Pancreas (tissue), 10 donors: ENCODE results near the gene ACTR10. TPM values are rescaled to one million over a fixed set of nuclear protein-coding genes. Genes with fewer than 3 reads are reported as not detected.

Experiments
- ATAC-seq, 4 donors: fragments of 200-7000 bp; cut with Tn5 transposase; one replicate each; pipeline versions ENCODE4 v1.8.0 to v1.9.1; 2020; ENCODE audit warnings: mild to moderate bottlenecking in 4 of 4, moderate library complexity in 4 of 4
- DNase-seq, 6 donors: peaks; one replicate each; pipeline ENCODE4 v3.0.0-alpha.2; 2020
- FAIRE-seq: peaks from 2 replicates; lab custom pipeline; 2012; peaks lifted over from hg19 to GRCh38; lab: Jason Lieb, UNC
- H3K27ac ChIP-seq, 4 donors: fragments of 200-600 bp; sonication (generic); 1 replicate in 3 of 4; 2 replicates in 1 of 4; pipeline versions ENCODE4 v1.5.0 to v1.8.0; 2020
- H3K27me3 ChIP-seq, 4 donors: fragments of 200-600 bp; one replicate each; pipeline ENCODE4 v1.8.0; 2021
- H3K36me3 ChIP-seq, 3 donors: fragments of 200-600 bp; sonication (generic) in 1 of 3; one replicate each; pipeline versions ENCODE4 v1.5.0 to v1.8.0; 2020 to 2021
- H3K4me1 ChIP-seq, 3 donors: fragments of 200-600 bp; one replicate each; pipeline ENCODE4 v1.8.0; 2021
- H3K4me3 ChIP-seq, 4 donors: fragments of 200-600 bp; sonication (generic) in 2 of 4; one replicate each; pipeline versions ENCODE4 v1.5.0 to v1.8.0; 2020 to 2021
- H3K9me3 ChIP-seq, 4 donors: fragments of 200-600 bp; one replicate each; pipeline ENCODE4 v1.8.0; 2021
- WGBS, 2 donors: extraction: QIAGEN DNeasy Blood & Tissue Kit; methylation state at CpG; one replicate each; pipeline ENCODE4 v1.1.7; 2013; 5-methylcytosine and 5-hydroxymethylcytosine counted together
- intact Hi-C, 3 donors: fragments of 100-400 bp; cut with DNase I; formaldehyde crosslinking; loops; one replicate each; pipeline versions ENCODE4 v1.11.1 to v1.14.2; 2022
- polyA plus RNA-seq, 2 donors: library from polyadenylated mRNA; stranded (reverse); fragments of 200-250 nt; gene quantifications; one replicate each; pipeline ENCODE4 v1.2.3, GENCODE V29; 2013
- total RNA-seq, 6 donors: library from RNA; stranded (reverse); fragmentation: NEBNext Ultra II Directional in 4 of 6; extraction: Animal tissue kit (Norgen Biotek cat#: 25700) in 4 of 6; gene quantifications; one replicate each; pipeline versions ENCODE4 v1.2.1 to v1.2.4, GENCODE V29; 2021 to 2023
- TF ChIP-seq, protein P1 (sequence below), 4 donors: fragments of 200-600 bp; sonication (generic) in 3 of 4; IDR thresholded peaks; one replicate each; pipeline versions ENCODE4 v1.5.0 to v1.8.0; 2021; ENCODE audit warnings: antibody characterized with exemption in 4 of 4
- donor health status: healthy with polysubstance abuse.
- donor health status: DM: no; HTN: no; CAD: no; lungs with moderate emphysema.
- donor health status: DM: no; HTN: no; CAD: no.
- donor health status: control.
- donor health status: control.
- donor health status: Bipolar disorder and iron deficiency.
- donor health status: DM: yes; HTN: yes; CAD: no.
- donor health status: DM: no; HTN: no; CAD: no.
- donor health status: DM: no; HTN: no; CAD: no.
- donor health status: DM: yes; HTN: yes; CAD: no.

ACTR10 gene
- total and polyA plus RNA-seq, 8 donors = 19.7 to 58.9 (median 23.2) TPM

DNA sequence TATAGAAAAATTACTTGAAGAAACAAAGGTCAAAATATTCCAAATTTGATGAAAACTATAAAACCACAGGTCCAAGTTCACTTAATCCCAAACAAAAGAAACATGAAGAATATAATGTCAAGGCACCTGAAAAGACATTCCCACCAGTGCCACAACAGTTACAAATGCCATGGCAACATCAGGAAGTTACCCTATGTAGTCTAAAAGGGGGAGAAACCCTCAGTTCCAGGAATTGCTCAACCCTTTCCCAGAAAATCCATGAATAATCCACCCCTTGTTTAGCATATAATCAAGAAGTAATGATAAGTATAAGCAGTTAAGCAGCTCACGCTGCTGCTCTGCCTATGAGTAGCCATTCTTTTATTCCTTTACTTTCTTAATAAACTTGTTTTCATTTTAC is 3.8 kb upstream of the ACTR10 start:
- ATAC-seq (no peak), FAIRE-seq (no peak), DNase-seq (no peak)
- no peak overlapping the region for H3K27ac ChIP-seq
- H3K4me3 ChIP-seq = no peak overlapping the region
- TF ChIP-seq, protein P1, sequence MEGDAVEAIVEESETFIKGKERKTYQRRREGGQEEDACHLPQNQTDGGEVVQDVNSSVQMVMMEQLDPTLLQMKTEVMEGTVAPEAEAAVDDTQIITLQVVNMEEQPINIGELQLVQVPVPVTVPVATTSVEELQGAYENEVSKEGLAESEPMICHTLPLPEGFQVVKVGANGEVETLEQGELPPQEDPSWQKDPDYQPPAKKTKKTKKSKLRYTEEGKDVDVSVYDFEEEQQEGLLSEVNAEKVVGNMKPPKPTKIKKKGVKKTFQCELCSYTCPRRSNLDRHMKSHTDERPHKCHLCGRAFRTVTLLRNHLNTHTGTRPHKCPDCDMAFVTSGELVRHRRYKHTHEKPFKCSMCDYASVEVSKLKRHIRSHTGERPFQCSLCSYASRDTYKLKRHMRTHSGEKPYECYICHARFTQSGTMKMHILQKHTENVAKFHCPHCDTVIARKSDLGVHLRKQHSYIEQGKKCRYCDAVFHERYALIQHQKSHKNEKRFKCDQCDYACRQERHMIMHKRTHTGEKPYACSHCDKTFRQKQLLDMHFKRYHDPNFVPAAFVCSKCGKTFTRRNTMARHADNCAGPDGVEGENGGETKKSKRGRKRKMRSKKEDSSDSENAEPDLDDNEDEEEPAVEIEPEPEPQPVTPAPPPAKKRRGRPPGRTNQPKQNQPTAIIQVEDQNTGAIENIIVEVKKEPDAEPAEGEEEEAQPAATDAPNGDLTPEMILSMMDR (IDR thresholded peaks at IDR 0.05) = no peak
- intact Hi-C loops = no loop called here
- H3K9me3 ChIP-seq = no peaks in the 10 kb centered on the region
- no peaks in the 10 kb centered on the region for H3K36me3 ChIP-seq
- no peaks in the 10 kb centered on the region for H3K27me3 ChIP-seq
- peaks cover 2 to 7% (median 3%) of the 10 kb centered on the region in 3 donors for H3K4me1 ChIP-seq
- WGBS, 2 donors = 77 to 86% methylated on average over 1 of the region's 1 CpG

DNA sequence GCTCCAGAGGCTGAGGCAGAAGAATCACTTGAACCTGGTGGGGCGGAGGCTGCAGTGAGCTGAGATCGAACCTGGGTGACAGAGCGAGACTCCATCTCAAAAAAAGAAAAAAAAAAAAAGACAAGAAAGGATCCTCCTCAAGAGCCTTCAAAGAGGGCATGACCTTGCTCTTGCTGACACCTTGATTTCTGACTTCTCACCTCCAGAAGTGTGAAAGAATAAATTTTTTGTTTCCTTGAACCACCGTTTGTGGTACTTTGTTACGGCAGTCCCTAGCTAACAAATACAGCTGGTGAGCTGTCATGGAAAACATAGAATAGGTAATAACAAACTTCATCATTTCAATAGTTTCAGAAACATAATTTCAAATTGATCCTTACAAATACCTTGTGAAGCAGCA is 1.9 kb upstream of the ACTR10 start:
- Histone ChIP-seq H3K27ac (no peak overlapping the region), H3K4me1 (peaks cover 6 to 10% (median 8%) of the 10 kb centered on the region in 3 donors), H3K9me3 (no peaks in the 10 kb centered on the region), H3K27me3 (no peaks in the 10 kb centered on the region), H3K4me3 (no peak overlapping the region), H3K36me3 (no peaks in the 10 kb centered on the region)
- TF ChIP-seq, protein P1 (IDR thresholded peaks at IDR 0.05) = no peak
- no peak for FAIRE-seq
- DNase-seq = no peak
- no peak for ATAC-seq
- intact Hi-C loops = no loop called here
- 89 to 92% methylated on average over 5 of the region's 5 CpGs for WGBS, 2 donors

DNA sequence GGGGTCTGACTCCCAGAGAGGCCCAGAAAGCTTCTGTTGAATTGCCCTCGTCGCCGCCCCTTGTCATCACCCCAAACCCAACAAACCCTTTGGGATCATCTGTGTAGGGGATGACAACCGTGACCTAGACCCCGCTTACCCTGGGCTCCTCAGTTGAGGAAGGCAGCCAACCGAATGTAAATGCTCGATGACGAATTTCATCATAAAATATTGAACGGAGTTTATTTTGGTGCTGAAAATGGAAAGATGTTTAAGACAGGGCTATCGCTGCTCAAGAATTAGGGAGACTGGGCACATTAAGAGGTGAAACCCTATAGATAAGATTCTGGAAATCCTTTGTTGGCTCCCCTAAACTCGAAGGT is 512 bp downstream of the ACTR10 start:
- ATAC-seq (peak in 2 of 4 donors; percentile 8 to 13), FAIRE-seq (no peak), DNase-seq (no peak)
- TF ChIP-seq, protein P1 (IDR thresholded peaks at IDR 0.05) = no peak
- no peaks in the 10 kb centered on the region for H3K9me3 ChIP-seq
- intact Hi-C loops = no loop called here
- H3K4me3 ChIP-seq = peak overlapping the region; percentile 47 to 92 (median 78)
- WGBS, 2 donors = 0 to 1% methylated on average over 11 of the region's 11 CpGs
- H3K36me3 ChIP-seq = no peaks in the 10 kb centered on the region
- H3K27ac ChIP-seq = peak overlapping the region; percentile 75 to 91 (median 81)
- H3K27me3 ChIP-seq = no peaks in the 10 kb centered on the region
- H3K4me1 ChIP-seq = peaks cover 6 to 10% (median 8%) of the 10 kb centered on the region in 3 donors

DNA sequence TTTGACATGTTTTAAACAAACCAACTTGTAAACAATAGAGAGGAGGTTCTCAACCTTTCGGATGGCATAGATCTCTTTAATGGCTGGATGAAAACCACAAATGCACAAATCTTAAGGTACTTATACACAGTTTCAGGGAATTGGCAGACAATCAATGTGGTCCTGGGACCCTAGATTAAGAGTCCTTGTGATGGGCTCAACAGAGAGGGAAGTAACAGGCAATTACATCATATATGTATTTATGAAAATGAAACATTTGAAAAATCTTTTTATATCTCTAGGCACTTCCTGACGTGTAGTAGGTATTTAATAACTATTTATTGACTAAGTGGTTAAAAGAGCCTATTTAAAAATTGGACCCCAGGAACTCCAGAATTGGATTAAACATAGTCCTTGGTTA is 897 bp downstream of the ACTR10 start:
- ATAC-seq (no peak), FAIRE-seq (no peak), DNase-seq (no peak)
- 0 to 1% methylated on average over 2 of the region's 2 CpGs for WGBS, 2 donors
- Histone ChIP-seq H3K4me1 (peaks cover 6 to 10% (median 8%) of the 10 kb centered on the region in 3 donors), H3K36me3 (no peaks in the 10 kb centered on the region), H3K9me3 (no peaks in the 10 kb centered on the region), H3K4me3 (peak overlapping the region; percentile 47 to 92 (median 78)), H3K27me3 (no peaks in the 10 kb centered on the region), H3K27ac (peak overlapping the region in 2 of 4 donors; percentile 84 to 91)
- TF ChIP-seq, protein P1 (IDR thresholded peaks at IDR 0.05) = no peak
- intact Hi-C loops = no loop called here

DNA sequence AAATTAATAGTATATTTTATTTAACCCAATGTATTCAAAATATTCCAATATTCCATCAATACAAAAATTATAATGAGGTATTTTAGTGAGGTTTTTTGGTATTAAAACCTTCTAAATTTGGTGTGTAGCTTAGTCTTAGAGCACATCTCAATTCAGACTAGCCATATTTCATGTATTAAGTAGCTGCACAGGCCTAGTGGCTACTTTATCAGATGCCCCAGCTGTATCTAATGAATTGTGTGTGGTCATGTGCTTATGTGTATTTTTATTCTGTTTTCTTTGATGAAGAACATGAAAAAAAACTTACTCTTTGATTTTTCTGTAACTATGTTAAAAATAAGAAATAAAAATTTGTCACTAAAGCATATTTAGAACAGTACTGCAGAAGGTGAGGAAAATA is 13.2 kb downstream of the ACTR10 start:
- intact Hi-C loops = no loop called here
- H3K4me1 ChIP-seq = no peaks in the 10 kb centered on the region
- DNase-seq = no peak
- no peaks in the 10 kb centered on the region for H3K27me3 ChIP-seq
- TF ChIP-seq, protein P1 (IDR thresholded peaks at IDR 0.05) = no peak
- H3K36me3 ChIP-seq = peaks cover 0 to 59% (median 3%) of the 10 kb centered on the region in 3 donors
- no peak overlapping the region for H3K27ac ChIP-seq
- no peaks in the 10 kb centered on the region for H3K9me3 ChIP-seq
- no peak for FAIRE-seq
- no peak overlapping the region for H3K4me3 ChIP-seq
- ATAC-seq = no peak
